HEK293 (cell line): ENCODE results near the gene FGL2.

Experiments
- GLIS2 ChIP-seq: fragments of 450-650 bp; formaldehyde crosslinking; IDR thresholded peaks from 2 replicates; pipeline ENCODE4 v1.5.1; 2016; ENCODE audit warnings: missing biosample characterization, missing genetic modification characterization
- OVOL3 ChIP-seq: fragments of 450-650 bp; formaldehyde crosslinking; IDR thresholded peaks from 2 replicates; pipeline ENCODE4 v1.5.1; 2016; ENCODE audit warnings: missing biosample characterization, missing genetic modification characterization
- ZNF114 ChIP-seq: fragments of 450-650 bp; formaldehyde crosslinking; IDR thresholded peaks from 2 replicates; pipeline ENCODE4 v1.5.0; 2017; ENCODE audit warnings: missing biosample characterization, missing genetic modification characterization
- ZNF133 ChIP-seq: fragments of 450-650 bp; formaldehyde crosslinking; IDR thresholded peaks from 2 replicates; pipeline ENCODE4 v1.5.1; 2016; ENCODE audit warnings: missing biosample characterization, missing genetic modification characterization
- ZNF354C ChIP-seq: fragments of 450-650 bp; formaldehyde crosslinking; IDR thresholded peaks from 2 replicates; pipeline ENCODE4 v1.5.1; 2016; ENCODE audit warnings: missing biosample characterization, missing genetic modification characterization, low read depth, borderline replicate concordance
- ZNF473 ChIP-seq: fragments of 450-650 bp; formaldehyde crosslinking; IDR thresholded peaks from 2 replicates; pipeline ENCODE4 v1.5.1; 2017; ENCODE audit warnings: missing biosample characterization, missing genetic modification characterization
- ZNF514 ChIP-seq: fragments of 450-650 bp; formaldehyde crosslinking; IDR thresholded peaks from 2 replicates; pipeline ENCODE4 v1.5.1; 2016; ENCODE audit warnings: missing biosample characterization, missing genetic modification characterization
- ZNF585B ChIP-seq: fragments of 450-650 bp; formaldehyde crosslinking; IDR thresholded peaks from 2 replicates; pipeline ENCODE4 v1.5.1; 2016; ENCODE audit warnings: missing biosample characterization, missing genetic modification characterization
- ZNF629 ChIP-seq: fragments of 450-650 bp; formaldehyde crosslinking; IDR thresholded peaks from 2 replicates; pipeline ENCODE4 v1.5.1; 2017; ENCODE audit warnings: missing biosample characterization, missing genetic modification characterization
- TF ChIP-seq, protein P1 (sequence below): fragments of 450-650 bp; formaldehyde crosslinking; IDR thresholded peaks from 2 replicates; pipeline ENCODE4 v1.5.1; 2016; ENCODE audit warnings: missing biosample characterization, missing genetic modification characterization
- TF ChIP-seq, protein P2 (sequence below): sonication (generic); formaldehyde crosslinking; IDR thresholded peaks from 2 replicates; pipeline ENCODE4 v1.8.1; 2022; ENCODE audit warnings: mild to moderate bottlenecking, moderate library complexity, missing genetic modification reagents
- TF ChIP-seq, protein P3 (sequence below): fragments of 450-650 bp; formaldehyde crosslinking; IDR thresholded peaks from 2 replicates; pipeline ENCODE4 v1.5.1; 2016; ENCODE audit warnings: missing biosample characterization, missing genetic modification characterization
- TF ChIP-seq, protein P4 (sequence below): fragments of 450-650 bp; formaldehyde crosslinking; IDR thresholded peaks from 2 replicates; pipeline ENCODE4 v1.5.1; 2016; ENCODE audit warnings: missing biosample characterization, missing genetic modification characterization
- TF ChIP-seq, protein P5 (sequence below): fragments of 450-650 bp; formaldehyde crosslinking; IDR thresholded peaks from 2 replicates; pipeline ENCODE4 v1.5.1; 2016; ENCODE audit warnings: missing biosample characterization, missing genetic modification characterization

DNA sequence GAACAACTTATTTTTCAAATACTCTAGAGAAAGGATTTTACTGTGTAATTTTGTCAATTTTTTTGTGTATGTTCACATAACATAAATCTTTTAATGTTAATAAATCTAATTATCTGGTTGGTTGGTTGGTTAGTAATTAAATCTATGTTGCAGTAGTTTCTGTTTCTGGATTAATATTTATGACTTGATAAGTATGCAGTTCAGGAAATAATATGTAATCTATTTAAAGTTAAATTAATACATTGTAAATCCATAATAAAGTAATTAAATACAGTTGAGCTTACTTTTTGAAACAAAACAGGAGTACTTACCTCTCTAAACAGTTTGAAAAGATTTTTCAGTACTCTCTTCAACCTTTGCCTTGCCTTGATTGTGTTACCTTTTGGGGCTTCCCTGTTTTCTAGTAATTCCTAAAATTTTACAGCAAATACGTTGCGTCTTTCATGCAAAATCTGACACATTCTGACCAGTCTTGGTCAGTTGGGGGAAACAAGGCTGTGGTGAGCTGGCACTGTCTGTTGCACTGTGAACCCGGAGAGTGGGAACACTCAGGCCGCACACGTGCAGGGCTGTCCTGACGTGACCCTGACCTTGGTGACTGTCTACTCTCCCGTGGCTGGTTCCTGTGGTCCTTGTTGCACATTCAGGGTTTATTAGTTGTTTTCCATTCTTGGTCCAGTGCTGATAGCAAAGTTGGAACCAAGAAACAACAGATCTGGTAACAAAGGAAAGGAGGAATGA lies 45.6 kb upstream of the FGL2 start:
- TF ChIP-seq ZNF133 (tag by site-specific recombination) (no peak), ZNF629 (no peak), ZNF114 (tag by site-specific recombination) (no peak), ZNF354C (tag by site-specific recombination) (no peak), ZNF473 (tag by site-specific recombination) (no peak), ZNF514 (tag by site-specific recombination) (no peak), GLIS2 (tag by site-specific recombination) (no peak), ZNF585B (tag by site-specific recombination) (no peak), OVOL3 (tag by site-specific recombination) (no peak)
- TF ChIP-seq, protein P1, sequence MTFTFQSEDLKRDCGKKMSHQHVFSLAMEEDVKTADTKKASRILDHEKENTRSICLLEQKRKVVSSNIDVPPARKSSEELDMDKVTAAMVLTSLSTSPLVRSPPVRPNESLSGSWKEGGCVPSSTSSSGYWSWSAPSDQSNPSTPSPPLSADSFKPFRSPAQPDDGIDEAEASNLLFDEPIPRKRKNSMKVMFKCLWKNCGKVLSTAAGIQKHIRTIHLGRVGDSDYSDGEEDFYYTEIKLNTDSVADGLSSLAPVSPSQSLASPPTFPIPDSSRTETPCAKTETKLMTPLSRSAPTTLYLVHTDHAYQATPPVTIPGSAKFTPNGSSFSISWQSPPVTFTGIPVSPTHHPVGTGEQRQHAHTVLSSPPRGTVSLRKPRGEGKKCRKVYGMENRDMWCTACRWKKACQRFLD (tag by site-specific recombination) = no peak
- TF ChIP-seq, protein P2, sequence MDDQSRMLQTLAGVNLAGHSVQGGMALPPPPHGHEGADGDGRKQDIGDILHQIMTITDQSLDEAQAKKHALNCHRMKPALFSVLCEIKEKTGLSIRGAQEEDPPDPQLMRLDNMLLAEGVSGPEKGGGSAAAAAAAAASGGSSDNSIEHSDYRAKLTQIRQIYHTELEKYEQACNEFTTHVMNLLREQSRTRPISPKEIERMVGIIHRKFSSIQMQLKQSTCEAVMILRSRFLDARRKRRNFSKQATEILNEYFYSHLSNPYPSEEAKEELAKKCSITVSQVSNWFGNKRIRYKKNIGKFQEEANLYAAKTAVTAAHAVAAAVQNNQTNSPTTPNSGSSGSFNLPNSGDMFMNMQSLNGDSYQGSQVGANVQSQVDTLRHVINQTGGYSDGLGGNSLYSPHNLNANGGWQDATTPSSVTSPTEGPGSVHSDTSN (CRISPR knock-in tag) = no peak
- TF ChIP-seq, protein P3, sequence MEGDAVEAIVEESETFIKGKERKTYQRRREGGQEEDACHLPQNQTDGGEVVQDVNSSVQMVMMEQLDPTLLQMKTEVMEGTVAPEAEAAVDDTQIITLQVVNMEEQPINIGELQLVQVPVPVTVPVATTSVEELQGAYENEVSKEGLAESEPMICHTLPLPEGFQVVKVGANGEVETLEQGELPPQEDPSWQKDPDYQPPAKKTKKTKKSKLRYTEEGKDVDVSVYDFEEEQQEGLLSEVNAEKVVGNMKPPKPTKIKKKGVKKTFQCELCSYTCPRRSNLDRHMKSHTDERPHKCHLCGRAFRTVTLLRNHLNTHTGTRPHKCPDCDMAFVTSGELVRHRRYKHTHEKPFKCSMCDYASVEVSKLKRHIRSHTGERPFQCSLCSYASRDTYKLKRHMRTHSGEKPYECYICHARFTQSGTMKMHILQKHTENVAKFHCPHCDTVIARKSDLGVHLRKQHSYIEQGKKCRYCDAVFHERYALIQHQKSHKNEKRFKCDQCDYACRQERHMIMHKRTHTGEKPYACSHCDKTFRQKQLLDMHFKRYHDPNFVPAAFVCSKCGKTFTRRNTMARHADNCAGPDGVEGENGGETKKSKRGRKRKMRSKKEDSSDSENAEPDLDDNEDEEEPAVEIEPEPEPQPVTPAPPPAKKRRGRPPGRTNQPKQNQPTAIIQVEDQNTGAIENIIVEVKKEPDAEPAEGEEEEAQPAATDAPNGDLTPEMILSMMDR (tag by site-specific recombination) = no peak
- TF ChIP-seq, protein P4, sequence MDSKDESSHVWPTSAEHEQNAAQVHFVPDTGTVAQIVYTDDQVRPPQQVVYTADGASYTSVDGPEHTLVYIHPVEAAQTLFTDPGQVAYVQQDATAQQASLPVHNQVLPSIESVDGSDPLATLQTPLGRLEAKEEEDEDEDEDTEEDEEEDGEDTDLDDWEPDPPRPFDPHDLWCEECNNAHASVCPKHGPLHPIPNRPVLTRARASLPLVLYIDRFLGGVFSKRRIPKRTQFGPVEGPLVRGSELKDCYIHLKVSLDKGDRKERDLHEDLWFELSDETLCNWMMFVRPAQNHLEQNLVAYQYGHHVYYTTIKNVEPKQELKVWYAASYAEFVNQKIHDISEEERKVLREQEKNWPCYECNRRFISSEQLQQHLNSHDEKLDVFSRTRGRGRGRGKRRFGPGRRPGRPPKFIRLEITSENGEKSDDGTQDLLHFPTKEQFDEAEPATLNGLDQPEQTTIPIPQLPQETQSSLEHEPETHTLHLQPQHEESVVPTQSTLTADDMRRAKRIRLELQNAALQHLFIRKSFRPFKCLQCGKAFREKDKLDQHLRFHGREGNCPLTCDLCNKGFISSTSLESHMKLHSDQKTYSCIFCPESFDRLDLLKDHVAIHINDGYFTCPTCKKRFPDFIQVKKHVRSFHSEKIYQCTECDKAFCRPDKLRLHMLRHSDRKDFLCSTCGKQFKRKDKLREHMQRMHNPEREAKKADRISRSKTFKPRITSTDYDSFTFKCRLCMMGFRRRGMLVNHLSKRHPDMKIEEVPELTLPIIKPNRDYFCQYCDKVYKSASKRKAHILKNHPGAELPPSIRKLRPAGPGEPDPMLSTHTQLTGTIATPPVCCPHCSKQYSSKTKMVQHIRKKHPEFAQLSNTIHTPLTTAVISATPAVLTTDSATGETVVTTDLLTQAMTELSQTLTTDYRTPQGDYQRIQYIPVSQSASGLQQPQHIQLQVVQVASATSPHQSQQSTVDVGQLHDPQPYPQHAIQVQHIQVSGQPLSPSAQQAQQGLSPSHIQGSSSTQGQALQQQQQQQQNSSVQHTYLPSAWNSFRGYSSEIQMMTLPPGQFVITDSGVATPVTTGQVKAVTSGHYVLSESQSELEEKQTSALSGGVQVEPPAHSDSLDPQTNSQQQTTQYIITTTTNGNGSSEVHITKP (tag by site-specific recombination) = no peak
- TF ChIP-seq, protein P5, sequence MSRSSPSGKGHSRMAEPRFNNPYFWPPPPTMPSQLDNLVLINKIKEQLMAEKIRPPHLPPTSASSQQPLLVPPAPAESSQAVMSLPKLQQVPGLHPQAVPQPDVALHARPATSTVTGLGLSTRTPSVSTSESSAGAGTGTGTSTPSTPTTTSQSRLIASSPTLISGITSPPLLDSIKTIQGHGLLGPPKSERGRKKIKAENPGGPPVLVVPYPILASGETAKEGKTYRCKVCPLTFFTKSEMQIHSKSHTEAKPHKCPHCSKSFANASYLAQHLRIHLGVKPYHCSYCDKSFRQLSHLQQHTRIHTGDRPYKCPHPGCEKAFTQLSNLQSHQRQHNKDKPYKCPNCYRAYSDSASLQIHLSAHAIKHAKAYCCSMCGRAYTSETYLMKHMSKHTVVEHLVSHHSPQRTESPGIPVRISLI (tag by site-specific recombination) = no peak
